Measurements from ENCODE around the gene TUBAL3. TPM values are rescaled to one million over a fixed set of nuclear protein-coding genes. Genes with fewer than 3 reads are reported as not detected.

TUBAL3 gene
- polyA plus RNA-seq, 1 experiment = not detected

GRCh38 chr10:5434017-5434753 lies 29.6 kb upstream of the TUBAL3 start:
- POLR2A ChIA-PET = interaction anchor here (1.0 kb wide), 1 partner anchor 12 kb away, joined by 4 read pairs; no protein-coding TSS in a partner anchor
- TF ChIP-seq CTCF (IDR thresholded peaks at IDR 0.05; ENCODE audit: low read depth, low read length) = peak; percentile 77
- no peak for DNase-seq (ENCODE audit: low read depth, low spot score)
- CTCF ChIA-PET = interaction anchor here (0.5 to 6.8 kb wide), 28 partner anchors 9 to 629 kb away, joined by 3 to 168 read pairs (median 5); partner anchors contain the start of gene AKR1E2
- H3K27ac ChIP-seq (ENCODE audit: low read depth, low read length) = peak overlapping the region; percentile 48
- peaks cover 3% of the 10 kb centered on the region; the same call in 1 of the 2 replicates for H3K9me3 ChIP-seq (ENCODE audit: control insufficient read depth, insufficient read depth, low read length)
- H3K4me3 ChIP-seq (ENCODE audit: low read depth, low read length) = no peak overlapping the region
- no peaks in the 10 kb centered on the region for H3K27me3 ChIP-seq (ENCODE audit: control insufficient read depth, insufficient read depth, low read length)

GRCh38 chr10:5433182-5433581 lies 28.6 kb upstream of the TUBAL3 start:
- H3K4me3 ChIP-seq (ENCODE audit: low read depth, low read length) = no peak overlapping the region

GRCh38 chr10:5428133-5428532 lies 23.5 kb upstream of the TUBAL3 start:
- ChIA-PET CTCF (interaction anchor here (0.7 to 1.6 kb wide), 8 partner anchors 14 to 613 kb away, joined by 3 to 10 read pairs (median 4); partner anchors contain the start of gene AKR1C3), POLR2A (interaction anchor here (0.6 kb wide), 1 partner anchor 581 kb away, joined by 4 read pairs; no protein-coding TSS in a partner anchor)
- no peak for TF ChIP-seq CTCF (IDR thresholded peaks at IDR 0.05; ENCODE audit: low read depth, low read length)
- Histone ChIP-seq H3K4me3 (ENCODE audit: low read depth, low read length) (no peak overlapping the region), H3K27me3 (ENCODE audit: control insufficient read depth, insufficient read depth, low read length) (no peaks in the 10 kb centered on the region), H3K9me3 (ENCODE audit: control insufficient read depth, insufficient read depth, low read length) (peaks cover 3% of the 10 kb centered on the region; the same call in 1 of the 2 replicates), H3K27ac (ENCODE audit: low read depth, low read length) (no peak overlapping the region)
- no peak for DNase-seq (ENCODE audit: low read depth, low spot score)

More at GRCh38 chr10:5433182-5433581, 28.6 kb upstream of the TUBAL3 start:
- ChIA-PET POLR2A (no interaction called here), CTCF (interaction anchor here (0.5 to 6.8 kb wide), 16 partner anchors 9 to 618 kb away, joined by 3 to 168 read pairs (median 8); partner anchors contain the start of gene AKR1E2)
- Histone ChIP-seq H3K27me3 (ENCODE audit: control insufficient read depth, insufficient read depth, low read length) (no peaks in the 10 kb centered on the region), H3K9me3 (ENCODE audit: control insufficient read depth, insufficient read depth, low read length) (peaks cover 3% of the 10 kb centered on the region; the same call in 1 of the 2 replicates), H3K27ac (ENCODE audit: low read depth, low read length) (no peak overlapping the region)
- DNase-seq (ENCODE audit: low read depth, low spot score) = no peak
- no peak for TF ChIP-seq CTCF (IDR thresholded peaks at IDR 0.05; ENCODE audit: low read depth, low read length)

- Histone ChIP-seq H3K27me3 (ENCODE audit: control insufficient read depth, insufficient read depth, low read length) (no peaks in the 10 kb centered on the region), H3K4me3 (ENCODE audit: low read depth, low read length) (no peak overlapping the region), H3K9me3 (ENCODE audit: control insufficient read depth, insufficient read depth, low read length) (no peaks in the 10 kb centered on the region), H3K27ac (ENCODE audit: low read depth, low read length) (no peak overlapping the region)
- no peak for DNase-seq (ENCODE audit: low read depth, low spot score)
- TF ChIP-seq CTCF (IDR thresholded peaks at IDR 0.05; ENCODE audit: low read depth, low read length) = no peak
- ChIA-PET CTCF (interaction anchor here (0.6 to 3.7 kb wide), 8 partner anchors 8 to 610 kb away, joined by 3 to 62 read pairs (median 12); no protein-coding TSS in a partner anchor), POLR2A (interaction anchor here (0.8 kb wide), 1 partner anchor 611 kb away, joined by 3 read pairs; no protein-coding TSS in a partner anchor)
Measured at GRCh38 chr10:5424751-5425150, 20.1 kb upstream of the TUBAL3 start.

- CTCF ChIA-PET = interaction anchor here (0.6 to 3.7 kb wide), 7 partner anchors 9 to 609 kb away, joined by 4 to 62 read pairs (median 6); no protein-coding TSS in a partner anchor
- Histone ChIP-seq H3K27me3 (ENCODE audit: control insufficient read depth, insufficient read depth, low read length) (no peaks in the 10 kb centered on the region), H3K27ac (ENCODE audit: low read depth, low read length) (no peak overlapping the region), H3K4me3 (ENCODE audit: low read depth, low read length) (no peak overlapping the region), H3K9me3 (ENCODE audit: control insufficient read depth, insufficient read depth, low read length) (no peaks in the 10 kb centered on the region)
- DNase-seq (ENCODE audit: low read depth, low spot score) = no peak
- POLR2A ChIA-PET = no interaction called here
- no peak for TF ChIP-seq CTCF (IDR thresholded peaks at IDR 0.05; ENCODE audit: low read depth, low read length)
Measured at GRCh38 chr10:5423771-5424170, 19.1 kb upstream of the TUBAL3 start.

Data from AG04450 (cell line).